HepG2 (cell line): ENCODE data around the gene CSNK2A1. TPM values are rescaled to one million over a fixed set of nuclear protein-coding genes. Genes with fewer than 3 reads are reported as not detected.

Experiments
- AGO1 ChIP-seq: fragments of 200-400 bp; formaldehyde crosslinking; IDR thresholded peaks from 2 replicates; pipeline ENCODE4 v1.6.1; 2017; ENCODE audit warnings: mild to moderate bottlenecking, low read depth, low read length, moderate library complexity; ENCODE audit not compliant: poor library complexity, severe bottlenecking
- ARHGAP35 ChIP-seq: sonication (generic); formaldehyde crosslinking; IDR thresholded peaks from 2 replicates; pipeline ENCODE4 v1.9.0; 2022; ENCODE audit warnings: mild to moderate bottlenecking, inconsistent platforms, moderate library complexity, missing genetic modification reagents, borderline replicate concordance
- BCL6 ChIP-seq: IDR thresholded peaks from 2 replicates; pipeline ENCODE4 v1.6.1; 2016; ENCODE audit warnings: missing genetic modification reagents, missing compliant biosample characterization
- BRD4 ChIP-seq: sonication (generic); formaldehyde crosslinking; IDR thresholded peaks from 2 replicates; pipeline ENCODE4 v1.4.0; 2020; ENCODE audit warnings: missing genetic modification reagents
- EHMT2 ChIP-seq: fragments of 200-600 bp; sonication (generic); IDR thresholded peaks from 2 replicates; pipeline ENCODE4 v1.7.0; 2017; ENCODE audit warnings: antibody characterized with exemption, low read depth, low read length, borderline replicate concordance
- HNRNPLL ChIP-seq: fragments of 200-400 bp; formaldehyde crosslinking; IDR thresholded peaks from 2 replicates; pipeline ENCODE4 v1.6.1; 2017; ENCODE audit warnings: mild to moderate bottlenecking, low read depth, low read length; ENCODE audit not compliant: poor library complexity, severe bottlenecking
- JDP2 ChIP-seq: sonication (generic); formaldehyde crosslinking; IDR thresholded peaks from 2 replicates; pipeline ENCODE4 v1.8.1; 2022; ENCODE audit warnings: missing genetic modification reagents, borderline replicate concordance
- KAT8 ChIP-seq: IDR thresholded peaks from 2 replicates; pipeline ENCODE4 v1.6.1; 2016; ENCODE audit warnings: missing genetic modification reagents, missing compliant biosample characterization
- KMT2B ChIP-seq: IDR thresholded peaks from 2 replicates; pipeline ENCODE4 v1.6.1; 2016; ENCODE audit warnings: missing genetic modification reagents, missing compliant biosample characterization
- MAFF ChIP-seq: IDR thresholded peaks from 2 replicates; pipeline ENCODE4 v1.6.1; 2011; ENCODE audit warnings: low read depth, low read length, improper control_type of control experiment
- NKX3-1 ChIP-seq: sonication (generic); formaldehyde crosslinking; IDR thresholded peaks from 2 replicates; pipeline ENCODE4 v1.5.0; 2020; ENCODE audit warnings: missing genetic modification reagents
- ONECUT2 ChIP-seq: sonication (generic); formaldehyde crosslinking; IDR thresholded peaks from 2 replicates; pipeline ENCODE4 v1.4.0; 2020; ENCODE audit warnings: missing genetic modification reagents
- PAXIP1 ChIP-seq: sonication (generic); formaldehyde crosslinking; conservative IDR thresholded peaks from 2 replicates; pipeline ENCODE4 v1.4.0; 2020; ENCODE audit warnings: mild to moderate bottlenecking, missing genetic modification reagents, moderate library complexity
- PLRG1 ChIP-seq: fragments of 450-650 bp; conservative IDR thresholded peaks from 2 replicates; pipeline ENCODE4 v1.6.1; 2016
- RBFOX2 ChIP-seq: fragments of 200-400 bp; formaldehyde crosslinking; IDR thresholded peaks from 2 replicates; pipeline ENCODE4 v1.6.1; 2017; ENCODE audit warnings: low read depth, mild to moderate bottlenecking, low read length
- RFX3 ChIP-seq: IDR thresholded peaks from 2 replicates; pipeline ENCODE4 v1.6.1; 2016; ENCODE audit warnings: missing biosample characterization, missing genetic modification reagents
- TFDP1 ChIP-seq: IDR thresholded peaks from 2 replicates; pipeline ENCODE4 v1.6.1; 2016; ENCODE audit warnings: missing compliant biosample characterization, missing genetic modification reagents, borderline replicate concordance
- U2AF1 ChIP-seq: fragments of 200-400 bp; formaldehyde crosslinking; optimal IDR thresholded peaks from 2 replicates; pipeline ENCODE3; 2017; ENCODE audit warnings: mild to moderate bottlenecking, low read depth, low read length
- YEATS4 ChIP-seq: sonication (generic); formaldehyde crosslinking; IDR thresholded peaks from 2 replicates; pipeline ENCODE4 v1.4.0; 2020; ENCODE audit warnings: missing genetic modification reagents, borderline replicate concordance
- ZBTB49 ChIP-seq: sonication (generic); formaldehyde crosslinking; IDR thresholded peaks from 2 replicates; pipeline ENCODE4 v1.4.0; 2020; ENCODE audit warnings: missing genetic modification reagents, borderline replicate concordance
- ZFYVE20 ChIP-seq: sonication (generic); formaldehyde crosslinking; IDR thresholded peaks from 2 replicates; pipeline ENCODE4 v1.8.0; 2023; ENCODE audit warnings: low read depth, mild to moderate bottlenecking, moderate library complexity, missing genetic modification reagents, borderline replicate concordance
- ZNF547 ChIP-seq: sonication (generic); formaldehyde crosslinking; IDR thresholded peaks from 2 replicates; pipeline ENCODE4 v1.5.1; 2020; ENCODE audit warnings: mild to moderate bottlenecking, missing genetic modification reagents
- polyA plus RNA-seq, 8 experiments: library from polyadenylated mRNA; depleted of rRNA in 3 of 8; stranded (reverse) in 7 of 8; unstranded in 1 of 8; fragments of >200 nt; fragmentation: Illumina TruSeq in 4 of 8; extraction: Trizol in 4 of 8; gene quantifications; 2 replicates each; pipeline versions ENCODE4 v1.2.1 to v1.2.3, GENCODE V29; 2011 to 2016; ENCODE audit warnings: low read depth in 4 of 8, missing spikeins in 1 of 8, mixed read lengths in 1 of 8; ENCODE audit not compliant: insufficient read depth in 1 of 8
- total RNA-seq, 5 experiments: library from RNA; depleted of rRNA; stranded (reverse); fragments of >200 nt; fragmentation: Illumina TruSeq; extraction: Trizol; gene quantifications; 2 replicates each; pipeline ENCODE4 v1.2.3, GENCODE V29; 2016; ENCODE audit warnings: low read depth in 1 of 5

The CSNK2A1 gene
- total and polyA plus RNA-seq, 2 of the 13 experiments (the other 11 are each of a cell fraction or from before 2014, with no cell fraction given) = 153 to 231 TPM

- TF ChIP-seq BCL6 (peak; percentile 57), KMT2B (CRISPR knock-in tag) (peak; percentile 50; the same call in 1 of the 2 replicates), KAT8 (peak; percentile 73; the same call in 1 of the 2 replicates), HNRNPLL (no peak), U2AF1 (no peak), BRD4 (CRISPR knock-in tag) (no peak; the same call in 1 of the 2 replicates), PAXIP1 (CRISPR knock-in tag) (no peak), NKX3-1 (CRISPR knock-in tag) (no peak), TFDP1 (CRISPR knock-in tag) (no peak; the same call in 1 of the 2 replicates), ZBTB49 (CRISPR knock-in tag) (peak; percentile 75; the same call in 1 of the 2 replicates), RBFOX2 (peak; percentile 60; the same call in 1 of the 2 replicates), ZFYVE20 (CRISPR knock-in tag) (0 out of 2 replicates have a peak, but pooled peaks have one; percentile 39), PLRG1 (no peak), AGO1 (peak; percentile 85), MAFF (no peak), ONECUT2 (CRISPR knock-in tag) (no peak), JDP2 (CRISPR knock-in tag) (no peak), RFX3 (CRISPR knock-in tag) (no peak), YEATS4 (CRISPR knock-in tag) (no peak; the same call in 1 of the 2 replicates), ARHGAP35 (CRISPR knock-in tag) (peak; percentile 83), ZNF547 (CRISPR knock-in tag) (peak; percentile 52; the same call in 1 of the 2 replicates), EHMT2 (no peak)
These were observed 112.3 kb downstream of the CSNK2A1 start (continued) for GRCh38 chr20:431012-431904.
